ENCODE results near the gene HBG1. TPM values are rescaled to one million over a fixed set of nuclear protein-coding genes. Genes with fewer than 3 reads are reported as not detected.
"Not testable (repeated sequence)": the region's sequence is repeated elsewhere in the genome, so short reads cannot be mapped to it uniquely, and the experiment has no call there.

Gene HBG1
- total RNA-seq: not detected
- 0.95 TPM for total RNA-seq (2013)

- DNase-seq; H3K4me1 ChIP-seq (ENCODE audit: control insufficient read depth, insufficient read depth, low read length): not testable (repeated sequence)
Measured at GRCh38 chr11:5249807-5250396, at the start of gene HBG1. TSS of gene HBG1 (minus strand) at chr11:5249857. CDS start at chr11:5249804, 53 bp downstream.

GRCh38 chr11:5298451-5298850 is 48.8 kb upstream of the HBG1 start:
- no peaks in the 10 kb centered on the region for H3K9me3 ChIP-seq (ENCODE audit: control insufficient read depth, insufficient read depth, low read length)
- H3K27me3 ChIP-seq (ENCODE audit: control insufficient read depth, insufficient read depth, low read length): no peaks in the 10 kb centered on the region
- no peak overlapping the region for H3K27ac ChIP-seq (ENCODE audit: low read length)
- intact Hi-C loops (cut with micrococcal nuclease): no loop called here
- ATAC-seq (no peak), DNase-seq (no peak)
- no peak overlapping the region for H3K4me3 ChIP-seq (ENCODE audit: low read length)
- Mint-ChIP-seq H3K27me3 (ENCODE audit: low read depth in 2 of 2) (no peaks in the 10 kb centered on the region), H3K4me1 (no peaks in the 10 kb centered on the region), H3K4me3 (no peak overlapping the region), H3K9me3 (peaks cover 0 to 2% of the 10 kb centered on the region in 2 donors), H3K27ac (no peak overlapping the region), H3K36me3 (no peaks in the 10 kb centered on the region)
- 92% methylated on average over 1 of the region's 1 CpG for WGBS (ENCODE audit: insufficient coverage)
- no peak for TF ChIP-seq CTCF (IDR thresholded peaks at IDR 0.05)
- no peaks in the 10 kb centered on the region for H3K36me3 ChIP-seq (ENCODE audit: control insufficient read depth, insufficient read depth, low read length)
- H3K4me1 ChIP-seq (ENCODE audit: control insufficient read depth, insufficient read depth, low read length): no peaks in the 10 kb centered on the region

More at GRCh38 chr11:5249807-5250396, at the start of gene HBG1:
- H3K36me3 Mint-ChIP-seq; H3K4me1 Mint-ChIP-seq; intact Hi-C loops (cut with micrococcal nuclease); H3K27ac Mint-ChIP-seq; ATAC-seq; H3K4me3 ChIP-seq (ENCODE audit: low read length); H3K27ac ChIP-seq (ENCODE audit: low read length); H3K27me3 Mint-ChIP-seq (ENCODE audit: low read depth in 2 of 2); H3K9me3 ChIP-seq (ENCODE audit: control insufficient read depth, insufficient read depth, low read length); H3K9me3 Mint-ChIP-seq; H3K4me3 Mint-ChIP-seq; H3K36me3 ChIP-seq (ENCODE audit: control insufficient read depth, insufficient read depth, low read length); H3K27me3 ChIP-seq (ENCODE audit: control insufficient read depth, insufficient read depth, low read length): not testable (repeated sequence)
- WGBS (ENCODE audit: insufficient coverage): 87% methylated on average over 3 of the region's 9 CpGs

- intact Hi-C loops (cut with micrococcal nuclease): no loop called here
- peaks cover 0 to 2% of the 10 kb centered on the region in 2 donors for H3K9me3 Mint-ChIP-seq
- no peaks in the 10 kb centered on the region for H3K36me3 ChIP-seq (ENCODE audit: control insufficient read depth, insufficient read depth, low read length)
- no peaks in the 10 kb centered on the region for H3K9me3 ChIP-seq (ENCODE audit: control insufficient read depth, insufficient read depth, low read length)
- H3K27ac Mint-ChIP-seq: no peak overlapping the region
- no peaks in the 10 kb centered on the region for H3K4me1 ChIP-seq (ENCODE audit: control insufficient read depth, insufficient read depth, low read length)
- H3K4me1 Mint-ChIP-seq: no peaks in the 10 kb centered on the region
- no peaks in the 10 kb centered on the region for H3K27me3 ChIP-seq (ENCODE audit: control insufficient read depth, insufficient read depth, low read length)
- WGBS (ENCODE audit: insufficient coverage): 80% methylated on average over 2 of the region's 4 CpGs
- ATAC-seq: no peak
- DNase-seq: no peak
- H3K27me3 Mint-ChIP-seq (ENCODE audit: low read depth in 2 of 2): no peaks in the 10 kb centered on the region
- H3K27ac ChIP-seq (ENCODE audit: low read length): no peak overlapping the region
- no peaks in the 10 kb centered on the region for H3K36me3 Mint-ChIP-seq
- no peak overlapping the region for H3K4me3 Mint-ChIP-seq
- no peak for TF ChIP-seq CTCF (IDR thresholded peaks at IDR 0.05)
- H3K4me3 ChIP-seq (ENCODE audit: low read length): no peak overlapping the region
Measured at GRCh38 chr11:5297721-5298323, 48.2 kb upstream of the HBG1 start.

- ATAC-seq; H3K27me3 ChIP-seq (ENCODE audit: control insufficient read depth, insufficient read depth, low read length); H3K4me1 Mint-ChIP-seq; H3K27ac Mint-ChIP-seq; H3K9me3 Mint-ChIP-seq; H3K4me1 ChIP-seq (ENCODE audit: control insufficient read depth, insufficient read depth, low read length); H3K27me3 Mint-ChIP-seq (ENCODE audit: low read depth in 2 of 2); intact Hi-C loops (cut with micrococcal nuclease); H3K36me3 ChIP-seq (ENCODE audit: control insufficient read depth, insufficient read depth, low read length); H3K4me3 Mint-ChIP-seq; H3K27ac ChIP-seq (ENCODE audit: low read length); H3K9me3 ChIP-seq (ENCODE audit: control insufficient read depth, insufficient read depth, low read length); DNase-seq; H3K36me3 Mint-ChIP-seq; H3K4me3 ChIP-seq (ENCODE audit: low read length): not testable (repeated sequence)
- 94% methylated on average over 41 of the region's 41 CpGs for WGBS (ENCODE audit: insufficient coverage)
Measured at GRCh38 chr11:5294342-5294995, 44.8 kb upstream of the HBG1 start.
